GM19043 (cell line): Measurements from ENCODE around the gene XRCC5.

Experiments
- ATAC-seq: cut with Tn5 transposase; IDR thresholded peaks from one replicate; pipeline ENCODE4 v1.9.1; 2021; ENCODE audit warnings: low read depth; ENCODE audit not compliant: unreplicated experiment

XRCC5 gene

GRCh38 chr2:216147172-216148131, 38.3 kb downstream of the XRCC5 start:
- ATAC-seq = no peak

- no peak for ATAC-seq
These were observed 39.8 kb downstream of the XRCC5 start for GRCh38 chr2:216148983-216149382.

GRCh38 chr2:216149741-216150140, 40.6 kb downstream of the XRCC5 start:
- no peak for ATAC-seq

- ATAC-seq = no peak
These were observed 42.3 kb downstream of the XRCC5 start for GRCh38 chr2:216151313-216152025.

GRCh38 chr2:216155954-216156353, 46.8 kb downstream of the XRCC5 start:
- no peak for ATAC-seq

- no peak for ATAC-seq
These were observed 47.7 kb downstream of the XRCC5 start for GRCh38 chr2:216156822-216157221.

GRCh38 chr2:216159144-216159543, 50.0 kb downstream of the XRCC5 start:
- no peak for ATAC-seq

- ATAC-seq = no peak
These were observed 50.5 kb downstream of the XRCC5 start for GRCh38 chr2:216159646-216160045.

GRCh38 chr2:216160786-216161185, 51.6 kb downstream of the XRCC5 start:
- no peak for ATAC-seq

- no peak for ATAC-seq
These were observed 52.8 kb downstream of the XRCC5 start for GRCh38 chr2:216161967-216162366.

- no peak for ATAC-seq
These were observed 54.4 kb downstream of the XRCC5 start for GRCh38 chr2:216163518-216163917.

GRCh38 chr2:216164087-216164486, 54.9 kb downstream of the XRCC5 start:
- ATAC-seq = no peak

GRCh38 chr2:216164576-216164975, 55.4 kb downstream of the XRCC5 start:
- ATAC-seq = no peak

- ATAC-seq = no peak
These were observed 56.6 kb downstream of the XRCC5 start for GRCh38 chr2:216165711-216166110.

- ATAC-seq = no peak
These were observed 59.9 kb downstream of the XRCC5 start for GRCh38 chr2:216169087-216169486.

GRCh38 chr2:216170076-216170763, 61.1 kb downstream of the XRCC5 start:
- ATAC-seq = no peak

GRCh38 chr2:216171011-216171410, 61.9 kb downstream of the XRCC5 start:
- no peak for ATAC-seq

GRCh38 chr2:216172493-216172892, 63.3 kb downstream of the XRCC5 start:
- no peak for ATAC-seq

GRCh38 chr2:216179015-216179414, 69.9 kb downstream of the XRCC5 start:
- ATAC-seq = no peak

- no peak for ATAC-seq
These were observed 72.2 kb downstream of the XRCC5 start for GRCh38 chr2:216181351-216181750.

GRCh38 chr2:216181953-216182461, 72.9 kb downstream of the XRCC5 start:
- ATAC-seq = no peak
